Colon (tissue), 2 donors: ENCODE results near the gene CLN6.

Experiments
- FAIRE-seq: peaks from 2 replicates; lab custom pipeline; 2012; peaks lifted over from hg19 to GRCh38; lab: Jason Lieb, UNC
- donor health status: control.
- donor health status: control.

The CLN6 gene

GRCh38 chr15:68229386-68230156, at the start of gene CLN6:
Gene CLN6 (minus strand): TSS chr15:68229728. CDS start chr15:68229584, 144 bp downstream.
- FAIRE-seq, result no peak

- FAIRE-seq, result no peak
Observed at GRCh38 chr15:68278595-68279405, 49.3 kb upstream of the CLN6 start.

- FAIRE-seq, result no peak
Observed at GRCh38 chr15:68278345-68278594, 48.7 kb upstream of the CLN6 start.

GRCh38 chr15:68277603-68278344, 48.2 kb upstream of the CLN6 start, which contains the start of gene FEM1B:
Gene FEM1B (plus strand): TSS chr15:68277745. CDS start chr15:68278418, 673 bp downstream.
- no peak for FAIRE-seq

GRCh38 chr15:68277131-68277602, 47.6 kb upstream of the CLN6 start:
- FAIRE-seq, result no peak

GRCh38 chr15:68276668-68277067, 47.1 kb upstream of the CLN6 start:
- no peak for FAIRE-seq

- no peak for FAIRE-seq
Observed at GRCh38 chr15:68275165-68275746, 45.7 kb upstream of the CLN6 start.

- FAIRE-seq, result no peak
Observed at GRCh38 chr15:68274201-68274848, 44.8 kb upstream of the CLN6 start.

- FAIRE-seq, result no peak
Observed at GRCh38 chr15:68272721-68273271, 43.3 kb upstream of the CLN6 start.

- FAIRE-seq, result no peak
Observed at GRCh38 chr15:68271854-68272471, 42.4 kb upstream of the CLN6 start.

GRCh38 chr15:68268405-68268804, 38.9 kb upstream of the CLN6 start:
- no peak for FAIRE-seq

- no peak for FAIRE-seq
Observed at GRCh38 chr15:68265674-68266073, 36.1 kb upstream of the CLN6 start.

- no peak for FAIRE-seq
Observed at GRCh38 chr15:68265081-68265480, 35.6 kb upstream of the CLN6 start.

GRCh38 chr15:68264282-68264681, 34.8 kb upstream of the CLN6 start:
- no peak for FAIRE-seq

- FAIRE-seq, result no peak
Observed at GRCh38 chr15:68262514-68263356, 33.2 kb upstream of the CLN6 start.

- no peak for FAIRE-seq
Observed at GRCh38 chr15:68261980-68262379, 32.5 kb upstream of the CLN6 start.

GRCh38 chr15:68261241-68261640, 31.7 kb upstream of the CLN6 start:
- FAIRE-seq, result no peak

- FAIRE-seq, result no peak
Observed at GRCh38 chr15:68259883-68260282, 30.4 kb upstream of the CLN6 start.

- FAIRE-seq, result no peak
Observed at GRCh38 chr15:68258692-68259091, 29.2 kb upstream of the CLN6 start.
